Uterus (tissue), 2 donors: Measurements from ENCODE around the gene OR52B2.

Source experiments
- POLR2A ChIP-seq, 2 donors: fragments of 450-650 bp; IDR thresholded peaks; one replicate each; pipeline ENCODE4 v1.6.1; 2016; ENCODE audit warnings: antibody characterized with exemption in 2 of 2, mild to moderate bottlenecking in 1 of 2, moderate library complexity in 1 of 2
- TF ChIP-seq, protein P1 (sequence below), 4 experiments: fragments of 200-600 bp in 2 of 4; fragments of 450-650 bp in 2 of 4; sonication (generic) in 2 of 4; IDR thresholded peaks; one replicate each; pipeline ENCODE4 v1.5.1; 2016 to 2019; ENCODE audit warnings: antibody characterized with exemption in 4 of 4, mild to moderate bottlenecking in 2 of 4, moderate library complexity in 1 of 4

DNA sequence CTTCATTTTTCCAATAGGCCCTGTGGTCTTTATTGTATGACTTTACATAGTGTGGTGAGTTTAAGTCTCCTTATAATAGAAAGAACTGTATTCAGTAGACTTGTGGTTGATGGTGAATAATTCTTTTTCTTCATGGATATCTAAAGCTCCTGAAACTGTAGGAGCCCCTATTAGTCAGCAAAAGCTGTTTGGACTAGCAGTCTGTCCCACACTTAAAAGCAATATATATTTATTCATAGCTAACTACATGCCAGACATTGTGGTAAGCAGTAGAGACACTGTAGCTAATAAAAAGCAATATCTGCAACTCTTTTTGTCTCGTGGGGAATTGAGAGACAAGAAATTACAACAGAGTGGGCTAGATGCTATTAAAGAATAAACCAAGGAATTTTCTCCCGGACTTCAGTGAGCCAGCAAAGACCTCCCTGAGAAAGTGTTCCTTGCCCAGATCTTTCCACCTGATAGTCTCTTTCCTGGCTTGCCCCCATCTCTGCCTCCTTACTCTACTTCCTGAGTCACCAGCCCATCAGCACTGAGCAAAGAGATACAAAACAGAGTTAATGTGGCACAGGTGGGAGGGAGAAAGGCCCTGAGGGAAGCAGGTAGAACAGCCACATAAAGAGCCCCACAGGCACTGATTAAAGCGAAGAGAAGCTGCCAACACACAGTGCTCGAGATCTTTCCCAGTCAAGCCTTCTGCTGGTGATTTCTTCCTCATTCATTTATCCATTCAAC lies 27.5 kb upstream of the OR52B2 start:
- TF ChIP-seq, protein P1, sequence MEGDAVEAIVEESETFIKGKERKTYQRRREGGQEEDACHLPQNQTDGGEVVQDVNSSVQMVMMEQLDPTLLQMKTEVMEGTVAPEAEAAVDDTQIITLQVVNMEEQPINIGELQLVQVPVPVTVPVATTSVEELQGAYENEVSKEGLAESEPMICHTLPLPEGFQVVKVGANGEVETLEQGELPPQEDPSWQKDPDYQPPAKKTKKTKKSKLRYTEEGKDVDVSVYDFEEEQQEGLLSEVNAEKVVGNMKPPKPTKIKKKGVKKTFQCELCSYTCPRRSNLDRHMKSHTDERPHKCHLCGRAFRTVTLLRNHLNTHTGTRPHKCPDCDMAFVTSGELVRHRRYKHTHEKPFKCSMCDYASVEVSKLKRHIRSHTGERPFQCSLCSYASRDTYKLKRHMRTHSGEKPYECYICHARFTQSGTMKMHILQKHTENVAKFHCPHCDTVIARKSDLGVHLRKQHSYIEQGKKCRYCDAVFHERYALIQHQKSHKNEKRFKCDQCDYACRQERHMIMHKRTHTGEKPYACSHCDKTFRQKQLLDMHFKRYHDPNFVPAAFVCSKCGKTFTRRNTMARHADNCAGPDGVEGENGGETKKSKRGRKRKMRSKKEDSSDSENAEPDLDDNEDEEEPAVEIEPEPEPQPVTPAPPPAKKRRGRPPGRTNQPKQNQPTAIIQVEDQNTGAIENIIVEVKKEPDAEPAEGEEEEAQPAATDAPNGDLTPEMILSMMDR (IDR thresholded peaks at IDR 0.05): no peak
- no peak for TF ChIP-seq POLR2A (IDR thresholded peaks at IDR 0.05)
